ENCODE measurements around the gene SLC27A2.

DNA sequence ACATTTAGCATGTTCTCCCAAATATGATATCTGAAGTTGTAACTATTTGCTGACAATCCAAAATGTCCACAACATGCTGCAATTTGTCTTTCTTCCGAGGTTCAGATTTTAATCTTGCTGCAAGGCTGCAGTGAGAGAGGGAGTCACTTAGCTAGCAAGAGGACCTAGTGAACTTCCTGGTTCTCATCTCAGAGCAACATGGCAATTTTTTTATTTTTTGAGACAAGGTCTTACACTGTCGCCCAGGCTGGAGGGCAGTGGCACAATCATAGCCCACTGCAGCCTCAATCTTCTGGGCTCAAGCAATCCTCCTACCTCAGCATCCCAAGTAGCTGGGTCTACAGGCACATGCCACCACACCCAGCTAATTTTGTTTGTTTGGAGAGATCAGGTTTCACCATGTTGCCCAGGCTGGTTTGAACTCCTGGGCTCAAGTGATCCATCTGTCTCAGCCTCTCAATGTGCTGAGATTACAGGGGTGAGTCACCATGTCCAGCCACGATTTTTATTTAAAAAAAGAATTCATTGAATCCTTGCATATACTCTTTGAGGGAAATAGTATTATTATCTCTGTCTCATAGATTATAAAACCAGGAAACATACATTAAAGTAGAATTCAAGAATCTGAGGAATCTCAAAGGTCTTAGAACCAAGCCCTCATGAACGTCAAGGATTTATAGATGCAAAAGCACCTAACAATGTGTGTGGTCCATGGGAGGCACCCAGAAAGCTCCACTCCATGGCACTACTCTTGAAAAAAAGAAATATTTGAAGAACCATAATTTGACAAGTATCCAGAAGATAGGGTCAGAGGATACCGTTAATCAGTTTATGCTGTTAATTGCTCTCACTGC is 74.4 kb downstream of the SLC27A2 start:
- TF ChIP-seq, protein P1, sequence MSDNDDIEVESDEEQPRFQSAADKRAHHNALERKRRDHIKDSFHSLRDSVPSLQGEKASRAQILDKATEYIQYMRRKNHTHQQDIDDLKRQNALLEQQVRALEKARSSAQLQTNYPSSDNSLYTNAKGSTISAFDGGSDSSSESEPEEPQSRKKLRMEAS (IDR thresholded peaks at IDR 0.05; ENCODE audit: low read depth, low read length): no peak
- TF ChIP-seq, protein P2, sequence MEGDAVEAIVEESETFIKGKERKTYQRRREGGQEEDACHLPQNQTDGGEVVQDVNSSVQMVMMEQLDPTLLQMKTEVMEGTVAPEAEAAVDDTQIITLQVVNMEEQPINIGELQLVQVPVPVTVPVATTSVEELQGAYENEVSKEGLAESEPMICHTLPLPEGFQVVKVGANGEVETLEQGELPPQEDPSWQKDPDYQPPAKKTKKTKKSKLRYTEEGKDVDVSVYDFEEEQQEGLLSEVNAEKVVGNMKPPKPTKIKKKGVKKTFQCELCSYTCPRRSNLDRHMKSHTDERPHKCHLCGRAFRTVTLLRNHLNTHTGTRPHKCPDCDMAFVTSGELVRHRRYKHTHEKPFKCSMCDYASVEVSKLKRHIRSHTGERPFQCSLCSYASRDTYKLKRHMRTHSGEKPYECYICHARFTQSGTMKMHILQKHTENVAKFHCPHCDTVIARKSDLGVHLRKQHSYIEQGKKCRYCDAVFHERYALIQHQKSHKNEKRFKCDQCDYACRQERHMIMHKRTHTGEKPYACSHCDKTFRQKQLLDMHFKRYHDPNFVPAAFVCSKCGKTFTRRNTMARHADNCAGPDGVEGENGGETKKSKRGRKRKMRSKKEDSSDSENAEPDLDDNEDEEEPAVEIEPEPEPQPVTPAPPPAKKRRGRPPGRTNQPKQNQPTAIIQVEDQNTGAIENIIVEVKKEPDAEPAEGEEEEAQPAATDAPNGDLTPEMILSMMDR (IDR thresholded peaks at IDR 0.05; ENCODE audit: low read depth, low read length): no peak
- TF ChIP-seq POLR2A (IDR thresholded peaks at IDR 0.05; ENCODE audit: extremely low read depth, insufficient read length): no peak
